GM23248 (cell line): ENCODE data around the gene PLEKHG3. TPM values are rescaled to one million over a fixed set of nuclear protein-coding genes. Genes with fewer than 3 reads are reported as not detected.

Source experiments
- DNase-seq: peaks from one replicate; pipeline ENCODE4 v3.0.0-alpha.2; 2015
- H2AFZ ChIP-seq: fragments of 200-600 bp; sonication (generic); 2 replicates; pipeline ENCODE4 v1.6.1; 2016; ENCODE audit warnings: antibody characterized with exemption
- H3F3A ChIP-seq: fragments of 200-600 bp; sonication (generic); 2 replicates; pipeline ENCODE4 v1.6.1; 2016; ENCODE audit warnings: mild to moderate bottlenecking, antibody characterized with exemption, mixed run types; ENCODE audit not compliant: insufficient read depth
- H3K27ac ChIP-seq: fragments of 200-600 bp; sonication (generic); 2 replicates; pipeline ENCODE4 v1.5.1; 2016; ENCODE audit warnings: mild to moderate bottlenecking
- H3K27me3 ChIP-seq: fragments of 200-600 bp; sonication (generic); replicated peaks from 2 replicates; pipeline ENCODE4 v1.6.1; 2016; ENCODE audit warnings: mild to moderate bottlenecking; ENCODE audit not compliant: insufficient read depth
- H3K36me3 ChIP-seq: fragments of 200-600 bp; sonication (generic); 2 replicates; pipeline ENCODE4 v1.6.1; 2016; ENCODE audit warnings: low read depth, mild to moderate bottlenecking
- H3K4me1 ChIP-seq: fragments of 200-600 bp; sonication (generic); 2 replicates; pipeline ENCODE4 v1.6.1; 2016; ENCODE audit warnings: mild to moderate bottlenecking; ENCODE audit not compliant: insufficient read depth
- H3K4me2 ChIP-seq: fragments of 200-600 bp; sonication (generic); one replicate; pipeline ENCODE4 v1.6.1; 2016; ENCODE audit warnings: mild to moderate bottlenecking; ENCODE audit not compliant: unreplicated experiment
- H3K4me3 ChIP-seq: fragments of 200-600 bp; sonication (generic); 2 replicates; pipeline ENCODE4 v1.5.1; 2016; ENCODE audit warnings: mild to moderate bottlenecking
- H3K79me2 ChIP-seq: fragments of 200-600 bp; sonication (generic); 2 replicates; pipeline ENCODE4 v1.6.1; 2016; ENCODE audit warnings: mild to moderate bottlenecking; ENCODE audit not compliant: insufficient read depth
- H3K9ac ChIP-seq: fragments of 200-600 bp; sonication (generic); 2 replicates; pipeline ENCODE4 v1.6.1; 2016; ENCODE audit warnings: mild to moderate bottlenecking
- H3K9me2 ChIP-seq: fragments of 200-600 bp; sonication (generic); 2 replicates; pipeline ENCODE4 v1.6.1; 2016; ENCODE audit warnings: mixed run types, mild to moderate bottlenecking, moderate library complexity; ENCODE audit not compliant: insufficient read depth
- H3K9me3 ChIP-seq: fragments of 200-600 bp; sonication (generic); one replicate; pipeline ENCODE4 v1.6.1; 2017; ENCODE audit warnings: low read depth
- H4K20me1 ChIP-seq: fragments of 200-600 bp; sonication (generic); 2 replicates; pipeline ENCODE4 v1.6.0; 2016; ENCODE audit not compliant: insufficient read depth
- EZH2 ChIP-seq: fragments of 200-600 bp; sonication (generic); IDR thresholded peaks from 2 replicates; pipeline ENCODE4 v1.6.1; 2018; ENCODE audit warnings: antibody characterized with exemption, mild to moderate bottlenecking; ENCODE audit not compliant: insufficient read depth, poor library complexity, severe bottlenecking
- EZH2phosphoT487 ChIP-seq: fragments of 200-600 bp; sonication (generic); IDR thresholded peaks from 2 replicates; pipeline ENCODE4 v1.6.1; 2018; ENCODE audit warnings: antibody characterized with exemption, moderate library complexity, mild to moderate bottlenecking, low read depth; ENCODE audit not compliant: insufficient read depth
- WGBS, 2 experiments: methylation state at CpG; one replicate each; pipeline ENCODE4 v1.1.6; 2015 to 2017; ENCODE audit warnings: low lambda C conversion rate in 2 of 2, low coverage in 1 of 2; ENCODE audit errors: missing lambda C conversion rate in 2 of 2; 5-methylcytosine and 5-hydroxymethylcytosine counted together
- in situ Hi-C: fragments of 300-500 bp; cut with MboI; formaldehyde crosslinking; loops from 2 replicates; pipeline ENCODE4 v1.15.0; 2020
- polyA plus RNA-seq: library from polyadenylated mRNA; unstranded; fragments of >200 nt; fragmentation: Nextera tagmentation; extraction: Ambion mirVana; gene quantifications from 2 replicates; pipeline ENCODE4 v1.2.1, GENCODE V29; 2016
- total RNA-seq: library from RNA; depleted of rRNA; stranded (reverse); fragments of >200 nt; shearing (Covaris generic); gene quantifications from 2 replicates; pipeline ENCODE4 v1.2.3, GENCODE V29; 2014

The PLEKHG3 gene
- total and polyA plus RNA-seq, 2 experiments from 2014 or later, result 2.1 to 6.9 TPM

- Histone ChIP-seq H3K9ac (no peak overlapping the region), H3K9me3 (no peaks in the 10 kb centered on the region), H3K79me2 (no peaks in the 10 kb centered on the region), H4K20me1 (no peaks in the 10 kb centered on the region), H3K4me2 (no peak overlapping the region), H3K4me3 (no peak overlapping the region), H3F3A (peaks cover 3% of the 10 kb centered on the region; the same call in 1 of the 2 replicates), H3K4me1 (peaks cover 10% of the 10 kb centered on the region), H3K27me3 (0 out of 2 replicates have a peak, but pooled peaks cover 4% of the 10 kb centered on the region), H3K36me3 (no peaks in the 10 kb centered on the region), H3K9me2 (no peaks in the 10 kb centered on the region), H3K27ac (no peak overlapping the region), H2AFZ (no peak overlapping the region)
- in situ Hi-C loops, result no loop called here
- DNase-seq, result no peak
- WGBS, 2 experiments, result 85 to 87% methylated on average over 14 of the region's 14 CpGs
- TF ChIP-seq EZH2, result no peak
- TF ChIP-seq EZH2phosphoT487, result no peak
Measured at GRCh38 chr14:64706593-64707193, 2.5 kb downstream of the PLEKHG3 start.

- Histone ChIP-seq H3K4me2 (peak overlapping the region; percentile 17), H3K9ac (no peak overlapping the region), H2AFZ (no peak overlapping the region), H3K4me1 (peaks cover 10% of the 10 kb centered on the region), H3K9me2 (no peaks in the 10 kb centered on the region), H4K20me1 (no peaks in the 10 kb centered on the region), H3K27ac (no peak overlapping the region), H3K36me3 (no peaks in the 10 kb centered on the region), H3K79me2 (no peaks in the 10 kb centered on the region), H3K4me3 (no peak overlapping the region), H3F3A (peaks cover 3% of the 10 kb centered on the region; the same call in 1 of the 2 replicates), H3K9me3 (no peaks in the 10 kb centered on the region), H3K27me3 (no peaks in the 10 kb centered on the region)
- peak; percentile 91 for DNase-seq
- TF ChIP-seq EZH2 (no peak), EZH2phosphoT487 (peak; percentile 63; the same call in 1 of the 2 replicates)
- WGBS, 2 experiments, result 37% methylated on average over 7 of the region's 7 CpGs
- in situ Hi-C loops, result no loop called here
Measured at GRCh38 chr14:64707661-64708060, 3.4 kb downstream of the PLEKHG3 start.

GRCh38 chr14:64708148-64709004, 4.2 kb downstream of the PLEKHG3 start:
- Histone ChIP-seq H3K4me3 (no peak overlapping the region), H3K9ac (no peak overlapping the region), H3K9me2 (no peaks in the 10 kb centered on the region), H3K9me3 (no peaks in the 10 kb centered on the region), H3K4me1 (peaks cover 10% of the 10 kb centered on the region), H3K27ac (no peak overlapping the region), H3K79me2 (no peaks in the 10 kb centered on the region), H4K20me1 (no peaks in the 10 kb centered on the region), H2AFZ (no peak overlapping the region), H3K36me3 (no peaks in the 10 kb centered on the region), H3K4me2 (peak overlapping the region; percentile 17), H3F3A (peaks cover 3% of the 10 kb centered on the region; the same call in 1 of the 2 replicates), H3K27me3 (no peaks in the 10 kb centered on the region)
- WGBS, 2 experiments, result 51 to 53% methylated on average over 13 to 18 of the region's 18 CpGs
- TF ChIP-seq EZH2phosphoT487, result no peak
- no peak for TF ChIP-seq EZH2
- in situ Hi-C loops, result no loop called here
- DNase-seq, result peak; percentile 42

GRCh38 chr14:64709126-64709525, 4.9 kb downstream of the PLEKHG3 start:
- no peak for DNase-seq
- Histone ChIP-seq H3K36me3 (peaks cover 4% of the 10 kb centered on the region; the same call in 1 of the 2 replicates), H3F3A (peaks cover 3% of the 10 kb centered on the region; the same call in 1 of the 2 replicates), H3K9ac (no peak overlapping the region), H4K20me1 (no peaks in the 10 kb centered on the region), H3K27ac (no peak overlapping the region), H3K27me3 (no peaks in the 10 kb centered on the region), H3K4me3 (no peak overlapping the region), H3K9me2 (no peaks in the 10 kb centered on the region), H3K4me1 (peaks cover 10% of the 10 kb centered on the region), H2AFZ (no peak overlapping the region), H3K4me2 (no peak overlapping the region), H3K9me3 (no peaks in the 10 kb centered on the region), H3K79me2 (no peaks in the 10 kb centered on the region)
- in situ Hi-C loops, result no loop called here
- 91 to 92% methylated on average over 5 of the region's 5 CpGs for WGBS, 2 experiments
- TF ChIP-seq EZH2phosphoT487 (no peak), EZH2 (no peak)
